NCI-H2107 treated with DMSO at 0.1 percent for 48 hours (cell line): ENCODE data around the gene HIGD2A.

Experiments
- DNase-seq: peaks from one replicate; lab custom pipeline; 2025; ENCODE audit not compliant: unreplicated experiment; lab: John Stamatoyannopoulos, UW

The HIGD2A gene, protein sequence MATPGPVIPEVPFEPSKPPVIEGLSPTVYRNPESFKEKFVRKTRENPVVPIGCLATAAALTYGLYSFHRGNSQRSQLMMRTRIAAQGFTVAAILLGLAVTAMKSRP

DNA sequence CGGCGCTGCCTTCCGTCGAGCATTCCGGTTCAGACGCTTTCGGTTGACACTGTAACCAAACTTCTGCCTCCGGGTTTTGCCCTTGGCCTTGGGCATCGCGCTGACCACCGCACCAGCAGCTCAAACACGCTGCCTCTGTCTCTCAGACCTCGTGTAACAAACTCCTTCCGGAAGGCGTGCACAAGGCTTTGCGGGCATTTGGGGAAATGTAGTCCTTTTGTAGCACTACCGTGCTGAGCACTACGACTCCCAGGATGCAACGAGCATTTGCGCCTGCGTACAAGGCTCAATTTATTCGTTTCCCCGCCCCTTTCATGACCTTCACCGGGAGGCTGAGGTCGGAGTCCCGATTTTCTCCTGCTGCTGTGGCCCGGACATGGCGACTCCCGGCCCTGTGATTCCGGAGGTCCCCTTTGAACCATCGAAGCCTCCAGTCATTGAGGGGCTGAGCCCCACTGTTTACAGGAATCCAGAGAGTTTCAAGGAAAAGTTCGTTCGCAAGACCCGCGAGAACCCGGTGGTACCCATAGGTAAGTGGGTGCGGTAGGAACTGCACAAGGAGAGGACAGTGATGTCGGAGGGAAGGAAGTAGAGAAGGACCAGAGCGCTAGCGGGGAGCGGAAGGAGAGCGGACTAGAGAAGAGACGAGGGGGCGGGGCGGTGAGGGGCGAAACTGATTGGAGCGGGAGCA, at the start of gene HIGD2A, which contains the start of gene NOP16:
HIGD2A (plus strand) TSS at position 308 of the 691 bp plus-strand sequence; CDS start at position 377, 69 bp downstream.
NOP16 (minus strand) TSS at position 155 of the 691 bp plus-strand sequence; CDS start at position 96, 59 bp downstream.
- peak; percentile 92 for DNase-seq

DNA sequence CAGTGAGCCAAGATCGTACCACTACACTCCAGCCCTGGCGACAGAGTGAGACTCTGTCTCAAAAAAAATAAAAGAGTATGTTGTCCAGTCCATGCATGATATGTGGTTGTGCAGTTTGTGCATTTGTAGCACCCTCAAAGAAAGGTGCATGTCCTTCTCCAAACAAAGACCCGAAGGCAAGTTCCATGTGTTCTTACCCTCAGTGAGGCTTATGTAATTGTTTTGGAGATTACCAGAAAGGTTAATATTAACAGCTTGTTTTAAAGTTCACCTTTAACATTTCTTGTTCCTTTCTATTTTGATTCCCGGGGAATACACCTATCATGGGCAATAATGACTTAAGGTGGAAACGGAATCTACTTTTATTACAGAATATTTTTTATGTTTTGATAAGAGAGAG, 49.2 kb upstream of the HIGD2A start:
- DNase-seq: no peak

DNA sequence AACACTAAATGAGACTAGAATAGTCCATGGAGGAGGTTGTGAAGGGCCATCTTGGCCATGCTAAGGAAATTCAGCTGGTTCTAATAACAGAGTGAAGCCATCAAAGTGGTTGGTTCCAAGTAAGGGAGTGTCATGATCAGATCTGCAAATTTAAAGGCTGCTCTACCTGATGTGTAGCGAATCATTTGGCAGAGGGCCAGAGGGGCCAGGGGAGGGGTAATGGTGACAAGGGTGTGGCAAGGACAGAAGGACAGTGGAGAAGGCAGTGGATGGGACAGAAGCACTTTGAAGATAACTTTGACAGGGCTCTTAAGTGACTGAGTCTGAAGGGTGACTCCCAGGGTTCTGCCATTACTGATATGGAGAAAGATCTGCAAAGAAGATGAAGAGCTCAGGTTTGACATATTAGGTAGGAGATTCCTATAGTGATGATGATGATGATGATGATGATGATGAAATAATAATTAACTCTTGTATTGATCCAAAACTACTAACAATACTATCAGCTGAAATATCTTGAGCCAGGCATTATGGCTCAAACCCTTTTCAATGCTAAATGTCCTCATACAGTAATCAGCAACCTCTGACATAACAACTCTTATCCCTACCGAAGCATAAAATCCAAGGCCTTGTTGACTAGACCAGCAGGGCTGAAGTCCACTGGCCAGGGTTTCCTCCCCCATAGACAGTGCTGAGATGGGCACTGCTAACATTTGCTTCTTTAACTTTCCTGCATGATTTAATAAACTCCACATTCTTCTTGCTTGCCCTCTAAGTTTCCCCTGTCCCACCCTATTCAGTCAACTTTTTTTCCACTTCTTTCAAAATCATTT, 47.0 kb upstream of the HIGD2A start:
- DNase-seq: no peak

DNA sequence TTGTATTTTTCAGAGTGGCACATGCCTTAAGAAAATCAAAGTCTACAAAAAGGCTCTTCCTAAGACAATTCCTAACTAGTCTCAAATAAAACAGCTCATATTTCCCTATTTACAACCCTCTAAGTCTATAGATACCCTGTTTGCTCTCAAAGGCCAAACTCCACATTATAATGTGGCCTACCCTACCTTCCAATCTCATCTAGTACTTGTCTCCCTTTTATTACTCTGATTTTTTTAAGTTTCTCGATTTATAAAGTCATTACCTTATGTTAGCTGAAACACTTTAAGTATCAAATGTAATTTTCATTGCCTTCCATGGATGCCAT, 46.4 kb upstream of the HIGD2A start:
- DNase-seq: no peak

DNA sequence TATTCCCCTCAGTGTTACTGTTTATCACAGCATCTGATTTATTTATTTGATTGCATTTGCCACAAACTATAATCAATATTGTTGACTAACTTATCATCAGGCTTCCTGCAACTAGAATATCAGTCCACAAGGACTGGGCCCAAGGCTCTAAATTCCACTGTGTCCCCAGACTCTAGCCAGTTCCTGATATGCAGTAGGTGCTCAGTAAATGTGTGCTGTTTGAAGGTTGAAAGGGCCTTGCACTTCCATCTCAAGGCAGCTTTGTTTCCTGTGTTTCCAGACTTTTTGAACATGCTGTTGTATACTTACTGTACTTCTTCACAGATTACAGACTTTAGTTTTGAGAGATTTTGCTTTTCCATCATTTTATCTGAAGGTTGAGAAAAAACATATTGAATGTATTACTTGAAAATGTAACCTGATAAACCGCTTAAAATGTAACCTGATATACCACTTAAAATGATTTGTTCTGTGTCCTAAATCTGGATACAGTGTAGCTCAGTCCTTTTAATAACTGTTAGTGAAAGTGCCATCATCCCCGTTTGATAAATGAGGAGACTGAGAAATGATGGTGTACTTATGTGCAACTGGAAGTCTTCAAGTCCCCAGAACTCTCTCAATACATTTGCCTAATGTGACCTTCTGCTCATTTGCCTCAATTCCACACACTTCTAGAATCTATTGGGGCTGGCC, 45.6 kb upstream of the HIGD2A start:
- DNase-seq: no peak

DNA sequence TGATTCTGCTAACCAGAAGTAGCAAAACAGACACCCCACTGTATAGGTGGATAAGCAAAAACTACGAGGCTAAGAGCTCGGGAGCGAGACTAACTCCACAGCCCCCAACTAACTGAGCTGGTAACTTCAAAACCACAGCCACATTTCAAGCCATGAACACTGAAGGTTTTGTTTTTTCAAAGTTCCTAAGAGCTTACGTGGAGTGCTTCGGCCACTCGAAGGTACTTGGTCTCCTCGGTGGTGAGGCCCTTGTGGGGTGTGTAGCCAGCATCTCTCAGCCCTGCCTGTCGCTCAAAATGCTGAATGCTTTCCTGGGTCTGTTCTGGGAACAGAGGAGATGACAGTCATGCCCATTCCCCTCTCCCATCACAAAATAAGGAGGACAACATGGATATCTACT, 38.1 kb upstream of the HIGD2A start:
- no peak for DNase-seq

DNA sequence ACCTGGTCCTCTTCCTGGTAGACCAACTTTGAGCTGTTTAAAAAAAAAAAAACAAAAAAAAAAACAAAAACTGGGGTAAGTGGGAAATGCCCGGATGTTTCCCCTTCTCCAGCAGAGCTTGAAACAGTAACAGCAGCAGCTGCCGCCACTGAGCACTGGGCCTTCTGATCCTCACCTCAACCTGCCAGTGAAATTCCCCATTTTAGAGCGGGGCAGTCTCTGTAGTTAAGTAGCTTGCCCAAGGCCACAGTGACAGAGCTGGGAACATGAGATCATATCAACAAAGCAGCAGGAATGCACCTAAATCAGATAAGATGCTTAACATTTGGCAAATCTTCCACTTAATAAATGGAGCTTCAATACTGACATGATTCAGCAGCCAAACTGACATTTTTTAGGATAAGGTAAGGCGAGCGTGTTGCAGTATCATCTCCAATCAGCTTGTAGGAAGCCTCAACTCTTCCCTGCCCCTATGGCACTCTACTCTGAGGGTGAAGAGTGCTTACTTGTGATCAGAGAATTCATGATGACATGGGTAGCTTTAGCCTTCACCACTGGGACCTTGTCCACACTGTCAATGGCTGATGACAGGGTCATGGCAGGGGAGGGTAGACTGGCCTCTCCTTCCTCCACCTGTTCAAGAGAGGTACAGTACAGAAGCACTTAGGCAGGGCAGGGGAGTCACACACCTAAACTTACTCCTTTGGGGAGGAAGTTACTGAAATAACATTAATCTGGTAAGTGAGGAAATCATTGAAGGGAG, 36.3 kb upstream of the HIGD2A start:
- no peak for DNase-seq

DNA sequence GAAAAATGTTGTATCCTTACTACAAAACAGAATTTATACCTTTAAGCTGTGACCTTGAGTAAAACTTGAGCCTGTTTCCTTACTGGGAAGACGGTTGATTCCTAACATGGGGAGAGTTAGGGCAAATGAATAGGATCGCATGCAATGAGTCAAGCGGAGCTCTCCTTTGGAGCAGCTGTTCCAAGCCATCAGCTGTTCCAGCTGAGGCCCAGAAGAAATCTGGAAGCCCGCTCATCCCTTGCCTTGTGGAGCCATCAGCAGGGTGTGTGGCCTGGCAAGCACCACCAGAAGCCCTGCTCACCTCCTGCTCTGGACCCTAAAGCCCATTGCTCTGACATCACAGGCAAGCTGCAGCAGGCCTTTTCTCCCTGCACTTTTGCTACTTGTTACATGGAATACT, 35.0 kb upstream of the HIGD2A start:
- no peak for DNase-seq

DNA sequence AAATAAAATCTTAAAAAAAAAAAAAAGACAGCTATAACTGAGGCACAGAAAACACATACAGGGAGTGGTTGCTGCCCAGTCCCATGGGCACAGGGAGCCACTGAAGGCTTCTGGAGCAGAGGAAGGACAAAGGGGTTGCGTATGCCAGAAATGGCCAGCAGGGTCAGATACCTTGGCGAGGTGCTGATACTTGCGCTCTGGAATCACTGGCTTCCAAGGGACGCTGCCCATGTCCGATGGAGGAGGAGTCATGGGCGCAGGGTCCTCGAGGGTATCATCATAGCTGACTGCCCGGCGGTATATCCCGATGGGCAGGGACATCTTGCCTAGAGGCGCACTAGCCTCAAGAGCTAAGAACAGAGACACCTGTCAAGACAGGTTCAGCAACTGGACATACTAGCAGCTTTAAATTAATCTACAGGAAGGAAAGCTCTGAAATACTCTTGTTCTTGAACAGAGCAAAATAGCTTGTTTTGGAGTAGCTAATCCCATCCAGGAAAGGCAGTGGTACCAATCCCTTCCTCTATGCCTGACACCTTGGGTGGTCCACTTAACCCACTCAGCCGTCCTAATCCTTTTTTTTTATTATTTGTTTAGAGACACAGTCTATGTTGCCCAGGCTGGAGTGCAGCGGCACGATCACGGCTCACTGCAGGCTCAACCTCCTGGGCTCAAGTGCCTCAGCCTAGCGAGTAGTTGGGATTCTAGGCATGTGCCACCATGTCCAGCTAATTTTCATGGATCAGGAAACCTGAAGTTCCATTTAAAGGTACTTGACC, 33.0 kb upstream of the HIGD2A start:
- DNase-seq: no peak

DNA sequence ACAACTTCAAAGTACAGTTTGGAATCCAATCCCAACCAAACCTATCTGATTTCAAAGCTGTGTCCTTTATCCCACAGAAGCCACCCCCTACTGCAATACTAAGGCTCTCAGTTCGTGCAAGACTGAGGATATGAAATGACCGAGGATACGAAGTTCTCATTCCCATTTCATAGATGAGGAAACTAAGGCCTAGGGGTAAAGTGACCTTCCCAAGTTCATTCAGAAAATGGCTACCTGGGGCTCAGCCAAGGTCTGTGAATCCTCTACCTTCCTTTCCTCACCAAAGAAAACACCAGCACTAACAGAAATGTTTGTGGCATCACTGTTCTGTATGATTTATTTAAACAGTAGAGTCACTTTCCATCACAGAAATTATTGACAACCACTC, 32.4 kb upstream of the HIGD2A start:
- DNase-seq: no peak

DNA sequence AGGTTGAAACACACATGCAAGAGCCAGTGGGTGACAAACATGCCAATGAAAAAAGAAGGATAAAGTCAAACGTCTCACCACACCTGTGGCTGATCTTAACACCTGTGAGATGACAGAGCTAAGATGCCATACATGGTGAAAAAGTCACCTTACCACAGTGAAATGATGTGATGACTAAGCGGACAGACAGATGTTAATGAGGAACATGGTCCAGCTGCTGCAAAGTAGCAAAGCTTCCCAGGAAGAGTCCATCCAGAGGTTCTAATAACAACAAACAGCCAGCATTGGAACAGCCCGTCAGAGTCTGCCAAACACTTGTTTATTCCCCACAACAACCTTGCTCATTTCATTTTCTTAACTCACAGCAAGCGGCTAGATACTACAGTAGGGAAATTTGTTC, 28.9 kb upstream of the HIGD2A start:
- DNase-seq: no peak

DNA sequence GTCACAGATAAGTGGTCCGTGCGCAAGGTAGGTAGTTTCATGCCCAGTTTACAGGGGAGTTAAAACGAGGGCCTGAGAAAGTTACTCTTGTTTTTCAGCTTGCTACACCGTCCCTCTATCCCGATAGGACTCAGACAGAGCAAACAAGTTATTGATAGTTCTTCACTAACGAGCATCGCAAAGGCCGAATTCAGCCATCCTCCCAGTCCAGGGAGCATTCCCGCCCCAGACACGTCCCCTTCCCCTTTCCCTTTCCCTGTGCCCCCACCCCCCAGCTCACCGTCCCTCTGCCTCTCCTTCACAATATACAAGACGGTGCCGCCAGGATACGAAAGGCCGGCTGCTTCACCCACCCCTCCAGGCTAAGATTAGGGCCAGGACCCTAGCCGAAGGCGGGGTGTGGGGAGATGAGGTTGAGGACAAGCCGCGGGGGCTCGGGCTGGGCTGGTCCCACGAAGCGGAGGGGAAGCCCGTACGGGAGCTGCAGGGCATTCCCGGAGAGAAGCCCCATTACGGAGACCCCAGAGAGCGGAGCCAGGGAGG, 27.6 kb upstream of the HIGD2A start:
- no peak for DNase-seq

DNA sequence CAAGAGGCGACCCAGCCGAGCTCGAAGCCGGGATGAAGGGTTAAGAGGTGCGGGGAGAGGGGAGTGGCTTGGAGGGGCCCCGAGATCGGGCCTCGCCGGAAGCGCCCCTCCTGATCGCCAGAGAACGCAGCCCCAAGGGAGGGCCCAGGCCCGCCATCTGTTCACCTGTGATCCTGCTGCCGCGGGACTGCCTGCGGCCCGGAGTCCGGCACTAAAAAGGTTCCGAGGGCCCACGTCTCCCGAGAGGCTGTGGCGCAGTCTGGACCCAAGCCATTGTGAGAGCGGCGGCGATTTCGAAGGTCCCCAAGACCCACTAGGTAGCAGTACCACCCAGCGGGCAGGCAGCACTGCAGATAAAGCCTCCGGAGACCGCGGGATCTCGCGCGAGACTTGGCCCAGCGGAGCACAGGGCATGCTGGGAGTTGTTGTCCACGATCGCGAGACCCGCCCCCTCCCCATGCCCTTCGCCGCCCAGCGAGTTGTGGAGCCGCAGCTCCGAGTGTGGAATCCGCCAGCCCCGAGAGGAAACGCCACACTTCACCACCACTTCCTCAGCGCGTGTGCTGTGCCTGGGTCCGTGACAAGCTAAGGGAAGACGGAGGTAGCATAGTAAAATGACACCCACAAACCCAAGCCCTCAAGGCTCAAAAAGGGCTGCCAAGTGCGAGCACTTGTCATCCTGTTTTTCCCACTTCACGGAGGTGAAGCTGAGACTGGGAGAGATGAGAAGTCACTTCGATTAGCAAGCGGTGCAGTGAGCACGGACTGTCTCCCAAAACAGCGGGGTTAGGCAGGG, 26.9 kb upstream of the HIGD2A start, which contains the start of gene KIAA1191:
KIAA1191 (minus strand) TSS at position 328 of the 796 bp plus-strand sequence. CDS start 2,256 bp downstream, outside the sequence.
- peak; percentile 58 for DNase-seq

DNA sequence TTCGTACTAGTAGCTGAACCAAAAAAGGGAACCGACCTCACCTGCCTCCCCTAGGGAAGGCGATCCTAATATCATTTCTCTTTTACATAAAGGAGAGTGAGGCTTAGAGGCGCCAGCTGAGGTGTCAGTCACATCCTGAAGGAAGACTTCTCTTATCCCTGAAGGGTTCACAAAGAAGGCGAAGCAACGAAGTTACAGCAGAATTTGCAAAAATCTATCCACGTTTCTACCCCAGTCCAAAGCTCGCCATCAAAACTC, 26.4 kb upstream of the HIGD2A start:
- no peak for DNase-seq

DNA sequence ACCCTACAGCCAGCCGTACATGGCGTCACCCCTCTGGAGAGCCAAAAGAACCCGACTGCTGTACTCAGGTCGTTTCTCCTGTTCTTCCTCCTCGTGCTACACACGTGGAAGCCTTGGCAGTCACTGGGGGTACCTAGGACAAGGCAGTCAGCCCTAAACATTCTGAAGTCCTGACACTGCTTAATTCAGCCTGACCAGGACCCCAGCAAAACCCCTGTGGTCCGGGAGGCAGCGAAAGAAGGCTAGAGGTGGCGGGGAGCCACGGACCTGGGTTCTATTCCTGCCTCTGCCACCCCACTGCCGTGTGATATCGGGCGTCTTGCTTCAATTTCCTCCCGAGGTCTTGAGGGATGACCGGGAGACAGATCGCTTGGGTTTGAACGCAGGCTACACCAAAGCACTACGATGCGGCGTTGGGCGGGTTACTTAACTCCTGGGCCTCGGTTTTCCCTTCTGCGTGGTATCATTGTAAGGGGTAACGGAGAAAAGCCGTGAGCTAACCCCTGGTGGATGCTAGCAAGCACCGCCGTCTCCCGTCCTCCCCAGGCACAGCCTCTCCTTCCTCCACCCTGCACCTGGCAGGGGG, 23.7 kb upstream of the HIGD2A start:
- DNase-seq: no peak

DNA sequence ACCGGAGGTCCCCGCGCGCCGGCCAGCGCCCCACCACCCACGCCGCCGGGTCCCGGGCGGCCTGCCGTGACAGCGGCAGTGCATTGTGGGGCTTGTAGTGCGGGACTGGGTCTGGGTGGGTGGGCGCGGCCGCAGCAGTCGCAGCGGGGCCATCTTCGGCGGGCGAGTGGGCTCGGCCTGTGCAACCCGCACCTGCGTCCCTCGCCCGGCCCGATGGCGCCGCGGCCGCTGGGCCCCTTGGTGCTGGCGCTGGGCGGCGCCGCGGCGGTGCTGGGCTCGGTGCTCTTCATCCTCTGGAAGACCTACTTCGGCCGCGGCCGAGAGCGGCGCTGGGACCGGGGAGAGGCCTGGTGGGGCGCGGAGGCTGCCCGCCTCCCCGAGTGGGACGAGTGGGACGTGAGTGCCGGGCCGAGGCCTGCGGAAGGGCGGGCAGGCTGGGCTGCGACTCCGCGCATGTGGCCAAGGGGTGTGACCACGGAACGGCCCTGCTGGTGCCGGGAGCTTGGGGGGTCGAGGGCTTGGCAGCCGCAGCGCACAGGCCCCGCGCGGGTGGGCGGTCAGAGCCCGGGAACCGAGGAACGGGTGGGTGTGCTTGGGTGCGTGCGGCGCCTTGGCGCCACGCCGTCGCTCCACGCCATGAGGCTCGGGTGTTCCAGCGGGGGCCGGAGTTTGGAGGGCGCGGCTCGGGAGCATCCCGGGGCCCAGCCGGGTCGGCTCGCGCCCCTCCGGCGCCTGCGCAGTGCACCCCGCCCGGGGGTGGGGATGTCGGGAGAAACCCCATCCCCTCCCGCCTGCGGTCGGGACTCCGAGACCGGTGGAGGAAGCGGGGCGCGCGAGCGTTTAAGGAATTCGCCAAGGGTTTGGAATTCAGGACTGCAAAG, 23.0 kb upstream of the HIGD2A start, which contains the start of gene ARL10:
ARL10 (plus strand) TSS at position 137 of the 881 bp plus-strand sequence; CDS start at position 214, 77 bp downstream.
- DNase-seq: no peak

DNA sequence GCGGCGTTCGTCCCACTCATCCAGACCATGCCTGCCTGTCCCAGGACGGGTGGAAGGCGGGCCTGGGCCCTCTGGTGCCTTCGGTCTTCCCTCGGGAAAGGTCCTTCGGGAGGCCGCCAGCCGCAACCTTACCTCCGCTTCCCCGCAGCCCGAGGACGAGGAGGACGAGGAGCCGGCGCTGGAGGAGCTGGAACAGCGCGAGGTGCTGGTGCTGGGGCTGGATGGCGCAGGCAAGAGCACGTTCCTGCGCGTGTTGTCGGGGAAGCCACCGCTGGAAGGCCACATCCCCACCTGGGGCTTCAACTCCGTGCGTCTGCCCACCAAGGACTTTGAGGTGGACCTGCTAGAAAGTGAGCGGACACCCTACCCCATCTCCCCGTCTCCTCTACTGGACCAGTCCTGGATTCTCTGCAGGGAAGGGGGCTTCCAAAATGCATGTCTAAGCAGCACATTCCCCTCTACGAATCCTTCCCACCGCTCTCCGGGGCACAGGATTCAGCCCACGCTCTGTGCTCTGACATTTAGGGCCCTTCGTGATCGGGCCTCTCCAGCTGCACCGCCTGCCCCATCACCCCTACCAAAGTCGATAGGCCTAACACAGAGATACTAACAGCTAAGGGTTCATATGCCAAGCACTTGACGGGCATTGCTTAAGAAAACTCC, 22.2 kb upstream of the HIGD2A start:
- DNase-seq: no peak
